Common myeloid progenitor, CD34-positive (primary cell): Measurements from ENCODE around the gene DHODH. TPM values are rescaled to one million over a fixed set of nuclear protein-coding genes. Genes with fewer than 3 reads are reported as not detected.
A peak's percentile ranks its signal among the peaks of the same experiment; 100 is the strongest.

ENCODE experiments used
- CTCF ChIA-PET: fragments of 350-600 bp; sonication (Branson Sonifier 250); formaldehyde crosslinking; loops from one replicate; lab custom pipeline; 2021; ENCODE audit warnings: antibody characterized with exemption; lab: Charles Lee
- POLR2A ChIA-PET: fragments of 350-600 bp; sonication (Branson Sonifier 250); formaldehyde crosslinking; loops from one replicate; lab custom pipeline; 2021; ENCODE audit warnings: antibody characterized with exemption; lab: Charles Lee
- DNase-seq, 3 donors: peaks; one replicate each; pipeline versions ENCODE4 v3.0.0 to v3.0.0-alpha.2; 2013
- H3K27ac ChIP-seq, 2 experiments: 1 replicate in 1 of 2; 2 replicates in 1 of 2; pipeline ENCODE4 v1.7.0; 2013; ENCODE audit warnings: inconsistent platforms in 2 of 2, low read length in 2 of 2, mild to moderate bottlenecking in 2 of 2, low read depth in 1 of 2, moderate library complexity in 1 of 2; ENCODE audit not compliant: severe bottlenecking in 2 of 2, insufficient read depth in 1 of 2, poor library complexity in 1 of 2
- H3K27me3 ChIP-seq, 5 experiments: replicated peaks in 2 of 5; 1 replicate in 3 of 5; 2 replicates in 2 of 5; pipeline versions ENCODE4 v1.6.1 to v1.7.0; 2013; ENCODE audit warnings: low read length in 4 of 5, mild to moderate bottlenecking in 2 of 5, moderate library complexity in 2 of 5, inconsistent platforms in 1 of 5; ENCODE audit not compliant: insufficient read depth in 5 of 5, control insufficient read depth in 4 of 5
- H3K36me3 ChIP-seq, 4 experiments: 1 replicate in 2 of 4; 2 replicates in 2 of 4; pipeline versions ENCODE4 v1.6.1 to v1.7.0; 2013; ENCODE audit warnings: low read length in 3 of 4, control low read depth in 1 of 4, mild to moderate bottlenecking in 1 of 4; ENCODE audit not compliant: control insufficient read depth in 4 of 4, insufficient read depth in 4 of 4
- H3K4me1 ChIP-seq, 4 experiments: 1 replicate in 3 of 4; 2 replicates in 1 of 4; pipeline versions ENCODE4 v1.6.1 to v1.7.1; 2013; ENCODE audit warnings: low read length in 3 of 4, mild to moderate bottlenecking in 3 of 4, control low read depth in 1 of 4, inconsistent platforms in 1 of 4, moderate library complexity in 1 of 4; ENCODE audit not compliant: control insufficient read depth in 4 of 4, insufficient read depth in 4 of 4; ENCODE audit errors: control extremely low read depth in 1 of 4
- H3K4me3 ChIP-seq, 7 experiments: 1 replicate in 4 of 7; 2 replicates in 3 of 7; pipeline versions ENCODE4 v1.5.1 to v1.7.0; 2013; ENCODE audit warnings: mild to moderate bottlenecking in 7 of 7, low read length in 6 of 7, moderate library complexity in 6 of 7, inconsistent platforms in 2 of 7, low read depth in 2 of 7, control low read depth in 1 of 7; ENCODE audit not compliant: insufficient read depth in 4 of 7, control insufficient read depth in 1 of 7; ENCODE audit errors: extremely low read depth in 1 of 7
- H3K9me3 ChIP-seq, 5 experiments: 1 replicate in 4 of 5; 2 replicates in 1 of 5; pipeline versions ENCODE4 v1.6.1 to v1.7.1; 2013; ENCODE audit warnings: low read length in 4 of 5, mild to moderate bottlenecking in 2 of 5, inconsistent platforms in 1 of 5, low read depth in 1 of 5, moderate library complexity in 1 of 5; ENCODE audit not compliant: control insufficient read depth in 4 of 5, insufficient read depth in 2 of 5; ENCODE audit errors: control extremely low read depth in 1 of 5
- WGBS: methylation state at CpG from one replicate; pipeline ENCODE4 v1.1.5; 2013; ENCODE audit not compliant: insufficient coverage; 5-methylcytosine and 5-hydroxymethylcytosine counted together
- polyA plus RNA-seq: library from polyadenylated mRNA; unstranded; fragments of 120-200 nt; gene quantifications from one replicate; pipeline ENCODE4 v1.2.1, GENCODE V29; 2013

DHODH gene
- 10.6 TPM for polyA plus RNA-seq

- Histone ChIP-seq H3K27me3 (no peaks in the 10 kb centered on the region), H3K4me1 (peaks cover 0 to 11% (median 4%) of the 10 kb centered on the region in 4 experiments), H3K36me3 (peaks cover 0 to 18% (median 8%) of the 10 kb centered on the region in 4 experiments), H3K9me3 (no peaks in the 10 kb centered on the region), H3K27ac (peak within 1 kb of the TSS in 1 of 2 experiments; percentile 72), H3K4me3 (peak within 1 kb of the TSS; percentile 63 to 98 (median 95))
- DNase-seq = peak; percentile 98 to 99 (median 99)
- WGBS = under 1% methylated on average over 49 of the region's 57 CpGs
- ChIA-PET CTCF (no interaction called here), POLR2A (no interaction called here)
Measured at GRCh38 chr16:72008424-72009216, at the start of gene DHODH. Gene DHODH (plus strand): TSS chr16:72008744. CDS start chr16:72008765, 21 bp downstream.

GRCh38 chr16:71961066-71962039, 47.2 kb upstream of the DHODH start:
- CTCF ChIA-PET = interaction anchor here (0.7 to 3.8 kb wide), 18 partner anchors 10 to 231 kb away, joined by 3 to 18 read pairs (median 4); no protein-coding TSS in a partner anchor
- 75% methylated on average over 11 of the region's 14 CpGs for WGBS
- Histone ChIP-seq H3K36me3 (no peaks in the 10 kb centered on the region), H3K27ac (no peak overlapping the region), H3K9me3 (no peaks in the 10 kb centered on the region), H3K4me1 (peaks cover 0 to 3% (median 0%) of the 10 kb centered on the region in 4 experiments), H3K27me3 (no peaks in the 10 kb centered on the region), H3K4me3 (no peak overlapping the region)
- POLR2A ChIA-PET = no interaction called here
- peak; percentile 79 to 88 (median 84) for DNase-seq

DNA sequence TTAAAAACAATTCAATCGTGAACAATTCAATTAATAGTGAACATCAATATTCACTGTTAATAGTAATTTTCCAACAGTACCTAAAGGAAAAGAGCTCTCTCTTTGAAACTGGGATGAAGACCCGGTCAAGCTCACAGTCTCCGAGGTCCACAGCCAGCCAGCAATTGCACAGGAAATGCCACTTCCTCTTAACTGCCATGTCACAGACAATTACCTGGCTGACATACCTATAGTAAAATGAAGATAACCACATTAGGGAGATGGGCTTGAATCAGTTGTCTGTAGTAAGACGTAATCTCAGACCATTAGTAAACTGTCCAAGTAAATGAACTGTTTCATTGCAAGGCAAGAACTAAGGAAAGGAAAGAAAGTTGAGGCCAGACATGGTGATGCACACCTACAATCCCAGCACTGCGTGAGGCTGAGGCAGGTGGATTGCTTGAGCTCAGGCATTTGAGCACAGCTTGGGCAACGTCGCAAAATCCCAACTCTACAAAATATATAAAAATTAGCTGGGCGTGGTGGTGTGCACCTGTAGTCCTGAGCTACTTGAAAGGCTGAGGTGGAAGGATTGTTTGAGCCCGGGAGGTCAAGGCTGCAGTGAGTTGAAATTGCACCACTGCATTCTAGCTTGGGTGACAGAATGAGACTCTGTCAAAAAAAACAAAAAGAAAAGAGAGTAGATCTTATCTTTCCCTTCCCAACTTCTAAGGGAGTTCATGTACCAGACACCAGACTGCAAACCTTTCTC, 45.2 kb upstream of the DHODH start:
- Histone ChIP-seq H3K27me3 (no peaks in the 10 kb centered on the region), H3K4me1 (no peaks in the 10 kb centered on the region), H3K9me3 (no peaks in the 10 kb centered on the region), H3K27ac (no peak overlapping the region), H3K4me3 (no peak overlapping the region), H3K36me3 (no peaks in the 10 kb centered on the region)
- 59% methylated on average over 4 of the region's 9 CpGs for WGBS
- ChIA-PET CTCF (interaction anchor here (1.0 to 3.8 kb wide), 5 partner anchors 8 to 90 kb away, joined by 3 to 18 read pairs (median 7); no protein-coding TSS in a partner anchor), POLR2A (no interaction called here)
- no peak for DNase-seq

DNA sequence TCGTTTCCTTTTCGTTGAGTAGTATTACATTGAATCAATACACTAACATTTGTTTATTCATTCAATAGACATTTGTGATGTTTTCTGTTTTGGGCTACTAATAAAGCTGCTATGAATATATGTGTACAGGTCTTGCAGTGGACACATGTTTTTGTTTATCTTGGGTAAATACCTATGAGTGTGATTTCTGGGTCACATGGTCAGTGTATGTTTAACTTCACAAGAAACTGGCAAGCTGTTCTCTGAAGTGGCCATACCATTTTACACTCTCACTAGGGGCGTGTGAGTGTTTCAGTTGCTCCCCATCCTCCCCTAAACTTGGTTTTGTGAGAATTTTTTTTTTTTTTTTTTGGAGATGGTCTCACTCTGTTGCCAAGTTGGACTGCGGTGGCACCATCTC, 43.3 kb upstream of the DHODH start:
- H3K27me3 ChIP-seq = no peaks in the 10 kb centered on the region
- no peak overlapping the region for H3K4me3 ChIP-seq
- ChIA-PET CTCF (interaction anchor here (0.6 to 2.0 kb wide), 5 partner anchors 10 to 214 kb away, joined by 3 to 7 read pairs (median 3); no protein-coding TSS in a partner anchor), POLR2A (no interaction called here)
- no peaks in the 10 kb centered on the region for H3K36me3 ChIP-seq
- H3K4me1 ChIP-seq = no peaks in the 10 kb centered on the region
- WGBS = 100% methylated on average over 1 of the region's 4 CpGs
- no peak overlapping the region for H3K27ac ChIP-seq
- no peak for DNase-seq
- no peaks in the 10 kb centered on the region for H3K9me3 ChIP-seq

DNA sequence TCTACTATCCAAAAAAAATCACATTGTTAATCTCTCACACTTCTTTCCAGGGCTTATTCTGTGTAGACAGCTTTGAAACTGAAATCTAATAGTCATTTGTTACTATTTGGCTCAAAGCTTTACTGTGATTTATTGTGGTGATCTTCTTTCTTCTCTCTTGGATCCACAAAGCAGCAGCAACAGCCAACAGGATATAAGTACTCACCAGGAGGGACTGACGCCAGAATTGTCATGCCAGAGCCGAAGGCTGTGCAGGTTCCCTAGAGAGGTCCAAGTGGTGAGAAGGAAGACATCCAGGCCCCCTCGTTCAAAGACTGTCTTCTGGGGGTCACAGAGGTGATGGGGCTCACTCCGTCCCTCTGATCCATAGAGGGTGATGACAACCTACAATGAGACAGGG, 41.6 kb upstream of the DHODH start:
- no peak overlapping the region for H3K4me3 ChIP-seq

GRCh38 chr16:71969353-71969752, 39.2 kb upstream of the DHODH start:
- no peaks in the 10 kb centered on the region for H3K27me3 ChIP-seq
- WGBS = 100% methylated on average over 1 of the region's 2 CpGs
- no peak overlapping the region for H3K4me3 ChIP-seq
- ChIA-PET CTCF (interaction anchor here (0.7 kb wide), 1 partner anchor 49 kb away, joined by 4 read pairs; no protein-coding TSS in a partner anchor), POLR2A (no interaction called here)
- no peak overlapping the region for H3K27ac ChIP-seq
- no peaks in the 10 kb centered on the region for H3K4me1 ChIP-seq
- H3K36me3 ChIP-seq = no peaks in the 10 kb centered on the region
- no peak for DNase-seq
- H3K9me3 ChIP-seq = no peaks in the 10 kb centered on the region

More for the DNA sequence above, 41.6 kb upstream of the DHODH start:
- DNase-seq = no peak
- ChIA-PET POLR2A (no interaction called here), CTCF (interaction anchor here (0.6 kb wide), 1 partner anchor 26 kb away, joined by 3 read pairs; no protein-coding TSS in a partner anchor)
- no peaks in the 10 kb centered on the region for H3K27me3 ChIP-seq
- 93% methylated on average over 3 of the region's 4 CpGs for WGBS
- H3K4me1 ChIP-seq = no peaks in the 10 kb centered on the region
- H3K9me3 ChIP-seq = no peaks in the 10 kb centered on the region
- H3K27ac ChIP-seq = no peak overlapping the region
- H3K36me3 ChIP-seq = no peaks in the 10 kb centered on the region
